Measurements from ENCODE around the gene KCNMB2.

- TF ChIP-seq POLR2A (IDR thresholded peaks at IDR 0.05): no peak
- TF ChIP-seq, protein P1, sequence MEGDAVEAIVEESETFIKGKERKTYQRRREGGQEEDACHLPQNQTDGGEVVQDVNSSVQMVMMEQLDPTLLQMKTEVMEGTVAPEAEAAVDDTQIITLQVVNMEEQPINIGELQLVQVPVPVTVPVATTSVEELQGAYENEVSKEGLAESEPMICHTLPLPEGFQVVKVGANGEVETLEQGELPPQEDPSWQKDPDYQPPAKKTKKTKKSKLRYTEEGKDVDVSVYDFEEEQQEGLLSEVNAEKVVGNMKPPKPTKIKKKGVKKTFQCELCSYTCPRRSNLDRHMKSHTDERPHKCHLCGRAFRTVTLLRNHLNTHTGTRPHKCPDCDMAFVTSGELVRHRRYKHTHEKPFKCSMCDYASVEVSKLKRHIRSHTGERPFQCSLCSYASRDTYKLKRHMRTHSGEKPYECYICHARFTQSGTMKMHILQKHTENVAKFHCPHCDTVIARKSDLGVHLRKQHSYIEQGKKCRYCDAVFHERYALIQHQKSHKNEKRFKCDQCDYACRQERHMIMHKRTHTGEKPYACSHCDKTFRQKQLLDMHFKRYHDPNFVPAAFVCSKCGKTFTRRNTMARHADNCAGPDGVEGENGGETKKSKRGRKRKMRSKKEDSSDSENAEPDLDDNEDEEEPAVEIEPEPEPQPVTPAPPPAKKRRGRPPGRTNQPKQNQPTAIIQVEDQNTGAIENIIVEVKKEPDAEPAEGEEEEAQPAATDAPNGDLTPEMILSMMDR (IDR thresholded peaks at IDR 0.05 in 4 of 5, conservative IDR thresholded peaks at IDR 0.05 in 1 of 5): no peak
Observed at GRCh38 chr3:178558637-178559036, 22.4 kb downstream of the KCNMB2 start.

Measured in gastrocnemius medialis (tissue), 4 donors.